Gastrocnemius medialis (tissue), 4 donors: ENCODE results near the gene HOXA5. TPM values are rescaled to one million over a fixed set of nuclear protein-coding genes. Genes with fewer than 3 reads are reported as not detected.

ENCODE experiments used
- ATAC-seq, 2 donors: fragments of 150-250 bp; one replicate each; pipeline ENCODE4 v1.9.1; 2016
- DNase-seq, 2 donors: peaks; one replicate each; pipeline ENCODE4 v3.0.0-alpha.2; 2019
- H3K27ac ChIP-seq, 4 donors: fragments of 200-600 bp; sonication (generic); 1 replicate in 1 of 4; 2 replicates in 3 of 4; pipeline ENCODE4 v1.5.1; 2016 to 2018; ENCODE audit warnings: mild to moderate bottlenecking in 2 of 4, moderate library complexity in 1 of 4
- H3K27me3 ChIP-seq, 3 donors: fragments of 200-600 bp; sonication (generic) in 2 of 3; 1 replicate in 1 of 3; 2 replicates in 2 of 3; pipeline versions ENCODE4 v1.5.1 to v1.6.0; 2016 to 2019; ENCODE audit warnings: mild to moderate bottlenecking in 1 of 3, moderate library complexity in 1 of 3
- H3K36me3 ChIP-seq, 2 donors: fragments of 200-600 bp; sonication (generic) in 1 of 2; one replicate each; pipeline ENCODE4 v1.5.1; 2017 to 2018
- H3K4me1 ChIP-seq, 2 donors: fragments of 200-600 bp; sonication (generic) in 1 of 2; one replicate each; pipeline ENCODE4 v1.5.1; 2016 to 2017; ENCODE audit warnings: mild to moderate bottlenecking in 2 of 2
- H3K4me3 ChIP-seq, 4 donors: fragments of 200-600 bp; sonication (generic) in 3 of 4; 1 replicate in 1 of 4; 2 replicates in 3 of 4; pipeline ENCODE4 v1.5.1; 2016 to 2019; ENCODE audit warnings: mild to moderate bottlenecking in 2 of 4
- H3K9me3 ChIP-seq, 3 donors: fragments of 200-600 bp; sonication (generic) in 2 of 3; 1 replicate in 1 of 3; 2 replicates in 2 of 3; pipeline ENCODE4 v1.5.1; 2016 to 2019
- POLR2A ChIP-seq, 2 donors: fragments of 450-650 bp; IDR thresholded peaks; one replicate each; pipeline ENCODE4 v1.6.1; 2017; ENCODE audit warnings: antibody characterized with exemption in 2 of 2, mild to moderate bottlenecking in 2 of 2, moderate library complexity in 2 of 2
- in situ Hi-C, 4 donors: fragments of 200-750 bp; cut with MboI; loops; one replicate each; pipeline versions ENCODE4 v1.15.0 to v1.8.0; 2017; ENCODE audit warnings: low sequenced_read_pairs in 4 of 4
- intact Hi-C: fragments of 100-400 bp; cut with DNase I; formaldehyde crosslinking; loops from one replicate; pipeline ENCODE4 v1.15.1; 2023; ENCODE audit warnings: low total_unique reads
- total RNA-seq, 4 donors: library from RNA; depleted of rRNA; stranded (reverse); fragments of >200 nt; gene quantifications; one replicate each; pipeline versions ENCODE4 v1.1.0 to v1.2.3, GENCODE V29; 2016
- TF ChIP-seq, protein P1 (sequence below), 5 experiments: fragments of 450-650 bp in 3 of 5; fragments of 200-600 bp in 2 of 5; sonication (generic) in 2 of 5; IDR thresholded peaks in 4 of 5; conservative IDR thresholded peaks in 1 of 5; 1 replicate in 4 of 5; 2 replicates in 1 of 5; pipeline ENCODE4 v1.5.1; 2016 to 2019; ENCODE audit warnings: antibody characterized with exemption in 5 of 5, mild to moderate bottlenecking in 3 of 5, moderate library complexity in 3 of 5

HOXA5 gene
- total RNA-seq, 4 donors from 2014 or later = 2.7 to 7.1 (median 7.0) TPM

GRCh38 chr7:27154901-27155815, 11.7 kb upstream of the HOXA5 start:
- intact Hi-C loops = no loop called here
- peak in 1 of 2 donors; percentile 20 for DNase-seq
- in situ Hi-C loops = loop anchor here in 2 of 4 donors (10.0 to 25.0 kb wide), 3 partner anchors 780 to 943 kb away; partner anchors contain the start of genes CBX3 (in 1 of the 2) and HNRNPA2B1 (in 1 of the 2)
- TF ChIP-seq, protein P1, sequence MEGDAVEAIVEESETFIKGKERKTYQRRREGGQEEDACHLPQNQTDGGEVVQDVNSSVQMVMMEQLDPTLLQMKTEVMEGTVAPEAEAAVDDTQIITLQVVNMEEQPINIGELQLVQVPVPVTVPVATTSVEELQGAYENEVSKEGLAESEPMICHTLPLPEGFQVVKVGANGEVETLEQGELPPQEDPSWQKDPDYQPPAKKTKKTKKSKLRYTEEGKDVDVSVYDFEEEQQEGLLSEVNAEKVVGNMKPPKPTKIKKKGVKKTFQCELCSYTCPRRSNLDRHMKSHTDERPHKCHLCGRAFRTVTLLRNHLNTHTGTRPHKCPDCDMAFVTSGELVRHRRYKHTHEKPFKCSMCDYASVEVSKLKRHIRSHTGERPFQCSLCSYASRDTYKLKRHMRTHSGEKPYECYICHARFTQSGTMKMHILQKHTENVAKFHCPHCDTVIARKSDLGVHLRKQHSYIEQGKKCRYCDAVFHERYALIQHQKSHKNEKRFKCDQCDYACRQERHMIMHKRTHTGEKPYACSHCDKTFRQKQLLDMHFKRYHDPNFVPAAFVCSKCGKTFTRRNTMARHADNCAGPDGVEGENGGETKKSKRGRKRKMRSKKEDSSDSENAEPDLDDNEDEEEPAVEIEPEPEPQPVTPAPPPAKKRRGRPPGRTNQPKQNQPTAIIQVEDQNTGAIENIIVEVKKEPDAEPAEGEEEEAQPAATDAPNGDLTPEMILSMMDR (IDR thresholded peaks at IDR 0.05 in 4 of 5, conservative IDR thresholded peaks at IDR 0.05 in 1 of 5) = no peak
- no peak for TF ChIP-seq POLR2A (IDR thresholded peaks at IDR 0.05)
- no peaks in the 10 kb centered on the region for H3K27me3 ChIP-seq
- no peaks in the 10 kb centered on the region for H3K36me3 ChIP-seq
- ATAC-seq = no peak
- H3K4me1 ChIP-seq = peaks cover 25 to 31% of the 10 kb centered on the region in 2 donors
- H3K27ac ChIP-seq = peak overlapping the region; percentile 83 to 97 (median 90)
- peak overlapping the region; percentile 63 to 96 (median 81) for H3K4me3 ChIP-seq
- no peaks in the 10 kb centered on the region for H3K9me3 ChIP-seq

GRCh38 chr7:27154369-27154768, 10.9 kb upstream of the HOXA5 start:
- no peak for ATAC-seq
- TF ChIP-seq POLR2A (IDR thresholded peaks at IDR 0.05) = no peak
- TF ChIP-seq, protein P1 (IDR thresholded peaks at IDR 0.05 in 4 of 5, conservative IDR thresholded peaks at IDR 0.05 in 1 of 5) = no peak
- H3K4me1 ChIP-seq = peaks cover 33 to 39% of the 10 kb centered on the region in 2 donors
- intact Hi-C loops (no loop called here), in situ Hi-C loops (loop anchor here in 2 of 4 donors (10.0 to 25.0 kb wide), 3 partner anchors 780 to 942 kb away; partner anchors contain the start of genes CBX3 (in 1 of the 2) and HNRNPA2B1 (in 1 of the 2))
- peak overlapping the region in 1 of 4 donors; percentile 94 for H3K27ac ChIP-seq
- no peaks in the 10 kb centered on the region for H3K36me3 ChIP-seq
- H3K4me3 ChIP-seq = no peak overlapping the region
- no peaks in the 10 kb centered on the region for H3K27me3 ChIP-seq
- no peaks in the 10 kb centered on the region for H3K9me3 ChIP-seq
- no peak for DNase-seq

DNA sequence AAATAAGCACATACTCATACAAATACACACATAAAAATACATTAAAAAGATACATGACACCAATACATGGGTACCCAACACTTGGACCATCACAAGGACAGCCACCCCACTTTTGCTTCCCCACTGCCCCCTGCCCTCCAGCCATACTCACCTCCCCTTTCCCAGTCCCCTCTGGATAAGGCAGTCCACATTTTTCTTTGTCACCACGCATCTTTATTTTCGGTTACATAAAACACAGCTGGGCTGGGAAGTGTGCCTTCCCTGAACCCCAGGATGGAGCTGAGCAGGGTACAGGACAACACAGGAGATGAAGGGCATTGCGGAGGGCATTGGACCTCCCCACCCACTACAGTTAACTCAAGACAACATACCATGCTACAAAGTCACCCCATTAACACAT, 10.0 kb upstream of the HOXA5 start:
- H3K27ac ChIP-seq = peak overlapping the region in 2 of 4 donors; percentile 90 to 95
- no peaks in the 10 kb centered on the region for H3K36me3 ChIP-seq
- DNase-seq (no peak), ATAC-seq (no peak)
- TF ChIP-seq, protein P1 (IDR thresholded peaks at IDR 0.05 in 4 of 5, conservative IDR thresholded peaks at IDR 0.05 in 1 of 5) = no peak
- no peak for TF ChIP-seq POLR2A (IDR thresholded peaks at IDR 0.05)
- H3K4me3 ChIP-seq = no peak overlapping the region
- no peaks in the 10 kb centered on the region for H3K27me3 ChIP-seq
- no peaks in the 10 kb centered on the region for H3K9me3 ChIP-seq
- in situ Hi-C loops (loop anchor here in 2 of 4 donors (10.0 to 25.0 kb wide), 3 partner anchors 779 to 941 kb away; partner anchors contain the start of genes CBX3 (in 1 of the 2) and HNRNPA2B1 (in 1 of the 2)), intact Hi-C loops (no loop called here)
- H3K4me1 ChIP-seq = peaks cover 41 to 48% of the 10 kb centered on the region in 2 donors

DNA sequence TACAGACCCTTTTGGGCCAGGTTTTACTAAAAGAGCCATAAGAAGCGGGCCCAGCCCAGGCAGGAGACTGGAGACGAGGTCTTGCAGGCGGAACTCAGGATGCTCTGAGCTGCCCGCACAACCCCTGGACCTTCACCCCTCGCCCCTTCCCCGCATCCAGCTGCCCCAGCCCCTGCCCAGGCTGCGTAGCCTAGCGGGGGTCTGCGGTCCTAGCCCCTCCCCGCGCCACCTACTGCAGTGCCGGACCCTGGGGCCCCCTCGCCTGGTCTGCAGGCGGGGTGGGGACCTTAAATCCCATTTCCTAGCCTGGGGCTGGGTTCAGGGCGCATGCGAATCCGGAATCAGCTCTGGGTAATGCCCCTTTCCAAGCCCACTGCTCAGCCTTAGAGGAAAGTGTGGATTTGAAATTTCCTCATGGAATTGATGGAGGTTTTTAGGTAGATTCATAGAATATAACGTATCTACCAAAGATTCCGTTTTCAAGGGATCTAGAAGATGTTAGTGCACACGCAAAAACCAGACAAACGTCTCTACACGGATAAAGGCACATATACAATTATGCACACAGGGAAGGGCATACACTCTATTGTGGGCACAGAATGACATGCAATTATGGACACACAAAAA, 9.4 kb upstream of the HOXA5 start:
- Histone ChIP-seq H3K9me3 (no peaks in the 10 kb centered on the region), H3K4me1 (peaks cover 44 to 54% of the 10 kb centered on the region in 2 donors), H3K27ac (peak overlapping the region; percentile 90 to 96 (median 94)), H3K4me3 (peak overlapping the region; percentile 64 to 75 (median 70)), H3K27me3 (no peaks in the 10 kb centered on the region), H3K36me3 (no peaks in the 10 kb centered on the region)
- ATAC-seq (no peak), DNase-seq (no peak)
- in situ Hi-C loops = loop anchor here in 2 of 4 donors (10.0 to 25.0 kb wide), 3 partner anchors 778 to 941 kb away; partner anchors contain the start of genes CBX3 (in 1 of the 2) and HNRNPA2B1 (in 1 of the 2)
- intact Hi-C loops = no loop called here
- no peak for TF ChIP-seq POLR2A (IDR thresholded peaks at IDR 0.05)
- TF ChIP-seq, protein P1 (IDR thresholded peaks at IDR 0.05 in 4 of 5, conservative IDR thresholded peaks at IDR 0.05 in 1 of 5) = no peak
